Immature natural killer cell (primary cell): ENCODE results near the gene PAGE4. TPM values are rescaled to one million over a fixed set of nuclear protein-coding genes. Genes with fewer than 3 reads are reported as not detected.

ENCODE experiments used
- DNase-seq, 3 donors: peaks; one replicate each; pipeline ENCODE4 v3.0.0; 2022; ENCODE audit warnings: mixed read lengths in 1 of 3
- H3K27ac Mint-ChIP-seq, 6 donors: one replicate each; pipeline ENCODE4 v1.8.0; 2020; ENCODE audit warnings: mixed read lengths in 6 of 6, mild to moderate bottlenecking in 5 of 6, inconsistent platforms in 4 of 6, moderate library complexity in 3 of 6
- H3K27me3 Mint-ChIP-seq, 3 donors: one replicate each; pipeline ENCODE4 v1.8.0; 2020 to 2021; ENCODE audit warnings: low read depth in 3 of 3, mild to moderate bottlenecking in 3 of 3, mixed read lengths in 3 of 3, moderate library complexity in 3 of 3, inconsistent platforms in 1 of 3
- H3K36me3 Mint-ChIP-seq, 3 donors: one replicate each; pipeline ENCODE4 v1.8.0; 2020; ENCODE audit warnings: mixed read lengths in 3 of 3, inconsistent platforms in 2 of 3, mild to moderate bottlenecking in 2 of 3
- H3K4me1 Mint-ChIP-seq, 2 donors: one replicate each; pipeline ENCODE4 v1.8.0; 2020; ENCODE audit warnings: inconsistent platforms in 2 of 2, mild to moderate bottlenecking in 2 of 2, mixed read lengths in 2 of 2, moderate library complexity in 1 of 2
- H3K4me3 Mint-ChIP-seq, 5 donors: one replicate each; pipeline ENCODE4 v1.8.0; 2020; ENCODE audit warnings: mild to moderate bottlenecking in 5 of 5, mixed read lengths in 5 of 5, inconsistent platforms in 3 of 5, moderate library complexity in 3 of 5
- H3K9me3 Mint-ChIP-seq, 6 donors: one replicate each; pipeline ENCODE4 v1.8.0; 2020; ENCODE audit warnings: mild to moderate bottlenecking in 6 of 6, mixed read lengths in 6 of 6, inconsistent platforms in 4 of 6, moderate library complexity in 3 of 6
- polyA plus RNA-seq, 3 donors: library from polyadenylated mRNA; unstranded; fragments of 300-500 nt; fragmentation: Illumina TruSeq; gene quantifications; one replicate each; pipeline ENCODE4 v1.2.3, GENCODE V29; 2021

The PAGE4 gene
- polyA plus RNA-seq = not detected

- Mint-ChIP-seq H3K27me3 (peaks cover 2 to 14% (median 7%) of the 10 kb centered on the region in 3 donors), H3K27ac (no peak within 1 kb of the TSS), H3K36me3 (no peaks in the 10 kb centered on the region), H3K4me1 (no peaks in the 10 kb centered on the region), H3K4me3 (no peak within 1 kb of the TSS), H3K9me3 (no peaks in the 10 kb centered on the region)
- no peak for DNase-seq
These were observed at the start of gene PAGE4 for GRCh38 chrX:49829016-49829415. Gene PAGE4 (plus strand): TSS chrX:49829303. CDS start chrX:49830429, 1,126 bp downstream.

GRCh38 chrX:49784747-49785280 lies 44.3 kb upstream of the PAGE4 start:
- Mint-ChIP-seq H3K27me3 (peaks cover 0 to 11% (median 6%) of the 10 kb centered on the region in 3 donors), H3K36me3 (no peaks in the 10 kb centered on the region), H3K4me3 (no peak overlapping the region)

GRCh38 chrX:49792376-49792775 lies 36.7 kb upstream of the PAGE4 start:
- DNase-seq = no peak
- Mint-ChIP-seq H3K27ac (no peak overlapping the region), H3K36me3 (no peaks in the 10 kb centered on the region), H3K9me3 (no peaks in the 10 kb centered on the region), H3K4me3 (no peak overlapping the region), H3K27me3 (peaks cover 0 to 7% (median 5%) of the 10 kb centered on the region in 3 donors), H3K4me1 (no peaks in the 10 kb centered on the region)

More at GRCh38 chrX:49784747-49785280, 44.3 kb upstream of the PAGE4 start:
- Mint-ChIP-seq H3K4me1 (no peaks in the 10 kb centered on the region), H3K27ac (no peak overlapping the region), H3K9me3 (no peaks in the 10 kb centered on the region)
- DNase-seq = no peak

DNA sequence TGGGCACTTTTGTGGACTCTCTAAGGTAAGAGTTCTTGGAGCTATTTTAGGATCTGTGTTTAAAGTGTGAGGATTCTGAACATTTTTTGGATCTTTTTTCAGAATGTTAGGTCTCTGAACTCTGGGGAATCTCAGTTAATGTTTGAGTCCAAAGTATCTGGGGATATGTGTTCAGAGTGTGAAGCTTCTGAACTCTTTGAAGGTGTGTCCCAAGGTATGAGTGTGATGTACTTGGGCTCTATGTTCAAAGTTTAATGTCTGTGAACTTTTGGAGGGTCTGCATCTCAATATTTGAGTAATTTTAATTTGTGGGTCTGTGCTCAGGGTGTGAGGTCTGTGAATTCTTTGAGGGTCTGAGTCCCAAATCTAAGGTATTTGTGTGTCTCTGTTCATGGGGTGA lies 35.4 kb upstream of the PAGE4 start:
- no peak overlapping the region for H3K4me3 Mint-ChIP-seq
- no peak for DNase-seq
- H3K27ac Mint-ChIP-seq = no peak overlapping the region
- H3K36me3 Mint-ChIP-seq = no peaks in the 10 kb centered on the region
- H3K4me1 Mint-ChIP-seq = no peaks in the 10 kb centered on the region
- H3K9me3 Mint-ChIP-seq = no peaks in the 10 kb centered on the region
- H3K27me3 Mint-ChIP-seq = peaks cover 0 to 16% (median 5%) of the 10 kb centered on the region in 3 donors

- H3K27me3 Mint-ChIP-seq = peaks cover 2 to 27% (median 5%) of the 10 kb centered on the region in 3 donors
These were observed 29.3 kb upstream of the PAGE4 start for GRCh38 chrX:49799828-49800227.

GRCh38 chrX:49809891-49810632 lies 19.0 kb upstream of the PAGE4 start:
- Mint-ChIP-seq H3K36me3 (no peaks in the 10 kb centered on the region), H3K27ac (no peak overlapping the region), H3K9me3 (no peaks in the 10 kb centered on the region), H3K4me1 (no peaks in the 10 kb centered on the region), H3K27me3 (peaks cover 0 to 23% (median 5%) of the 10 kb centered on the region in 3 donors), H3K4me3 (no peak overlapping the region)
- no peak for DNase-seq

More at GRCh38 chrX:49799828-49800227, 29.3 kb upstream of the PAGE4 start:
- no peak overlapping the region for H3K27ac Mint-ChIP-seq
- DNase-seq = no peak
- no peak overlapping the region for H3K4me3 Mint-ChIP-seq
- H3K36me3 Mint-ChIP-seq = no peaks in the 10 kb centered on the region
- no peaks in the 10 kb centered on the region for H3K4me1 Mint-ChIP-seq
- H3K9me3 Mint-ChIP-seq = peaks cover 0 to 3% (median 0%) of the 10 kb centered on the region in 6 donors

GRCh38 chrX:49812177-49812576 lies 16.9 kb upstream of the PAGE4 start:
- Mint-ChIP-seq H3K4me1 (no peaks in the 10 kb centered on the region), H3K9me3 (no peaks in the 10 kb centered on the region), H3K36me3 (no peaks in the 10 kb centered on the region), H3K27ac (no peak overlapping the region), H3K27me3 (peaks cover 0 to 23% (median 0%) of the 10 kb centered on the region in 3 donors), H3K4me3 (no peak overlapping the region)
- DNase-seq = no peak

- peaks cover 0 to 12% (median 1%) of the 10 kb centered on the region in 3 donors for H3K27me3 Mint-ChIP-seq
- DNase-seq = no peak
- no peak overlapping the region for H3K4me3 Mint-ChIP-seq
- H3K4me1 Mint-ChIP-seq = no peaks in the 10 kb centered on the region
- H3K27ac Mint-ChIP-seq = no peak overlapping the region
- no peaks in the 10 kb centered on the region for H3K9me3 Mint-ChIP-seq
- H3K36me3 Mint-ChIP-seq = no peaks in the 10 kb centered on the region
These were observed 12.7 kb upstream of the PAGE4 start for GRCh38 chrX:49816435-49816834.

GRCh38 chrX:49838374-49838773 lies 9.3 kb downstream of the PAGE4 start:
- Mint-ChIP-seq H3K27me3 (peaks cover 0 to 6% (median 3%) of the 10 kb centered on the region in 3 donors), H3K4me3 (no peak overlapping the region), H3K36me3 (no peaks in the 10 kb centered on the region), H3K4me1 (no peaks in the 10 kb centered on the region), H3K27ac (no peak overlapping the region), H3K9me3 (no peaks in the 10 kb centered on the region)
- DNase-seq = no peak

GRCh38 chrX:49840679-49841078 lies 11.6 kb downstream of the PAGE4 start:
- H3K27ac Mint-ChIP-seq = no peak overlapping the region

DNA sequence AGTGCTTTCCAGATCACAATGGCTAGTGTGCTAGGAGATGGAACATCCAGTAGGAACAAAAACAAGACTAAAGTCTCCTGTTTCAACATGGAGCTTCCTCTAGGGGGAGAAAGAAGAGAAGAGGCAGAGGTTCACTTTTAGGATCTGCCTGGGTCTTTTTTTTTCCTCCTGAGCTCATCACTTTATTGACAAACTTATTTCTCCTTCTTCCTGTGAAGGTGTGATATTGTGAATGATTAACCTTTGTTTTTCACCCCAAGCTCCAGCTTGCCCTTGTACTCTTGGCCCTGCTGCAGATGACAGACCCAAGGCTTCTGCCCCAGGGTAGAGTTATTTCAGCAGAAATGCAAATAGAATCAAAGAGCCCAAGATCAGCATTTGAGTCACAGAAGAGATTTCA lies 13.5 kb downstream of the PAGE4 start:
- H3K4me3 Mint-ChIP-seq = no peak overlapping the region
- H3K36me3 Mint-ChIP-seq = no peaks in the 10 kb centered on the region
- DNase-seq = no peak
- no peaks in the 10 kb centered on the region for H3K4me1 Mint-ChIP-seq
- no peak overlapping the region for H3K27ac Mint-ChIP-seq
- no peaks in the 10 kb centered on the region for H3K9me3 Mint-ChIP-seq
- peaks cover 2 to 11% (median 3%) of the 10 kb centered on the region in 3 donors for H3K27me3 Mint-ChIP-seq

More at GRCh38 chrX:49840679-49841078, 11.6 kb downstream of the PAGE4 start:
- peaks cover 0 to 3% (median 3%) of the 10 kb centered on the region in 3 donors for H3K27me3 Mint-ChIP-seq
- H3K9me3 Mint-ChIP-seq = no peaks in the 10 kb centered on the region
- H3K36me3 Mint-ChIP-seq = no peaks in the 10 kb centered on the region
- DNase-seq = no peak
- no peak overlapping the region for H3K4me3 Mint-ChIP-seq
- no peaks in the 10 kb centered on the region for H3K4me1 Mint-ChIP-seq

GRCh38 chrX:49844611-49845010 lies 15.5 kb downstream of the PAGE4 start:
- no peak overlapping the region for H3K27ac Mint-ChIP-seq
- H3K4me1 Mint-ChIP-seq = no peaks in the 10 kb centered on the region
- no peak for DNase-seq
- peaks cover 2 to 22% (median 3%) of the 10 kb centered on the region in 3 donors for H3K27me3 Mint-ChIP-seq
- no peaks in the 10 kb centered on the region for H3K9me3 Mint-ChIP-seq
- H3K36me3 Mint-ChIP-seq = no peaks in the 10 kb centered on the region
- no peak overlapping the region for H3K4me3 Mint-ChIP-seq

GRCh38 chrX:49845701-49846403 lies 16.7 kb downstream of the PAGE4 start:
- Mint-ChIP-seq H3K9me3 (no peaks in the 10 kb centered on the region), H3K4me1 (no peaks in the 10 kb centered on the region), H3K27ac (no peak overlapping the region), H3K4me3 (no peak overlapping the region), H3K36me3 (no peaks in the 10 kb centered on the region), H3K27me3 (peaks cover 0 to 22% (median 2%) of the 10 kb centered on the region in 3 donors)
- no peak for DNase-seq

- H3K27ac Mint-ChIP-seq = no peak overlapping the region
- no peaks in the 10 kb centered on the region for H3K36me3 Mint-ChIP-seq
- no peak overlapping the region for H3K4me3 Mint-ChIP-seq
- H3K27me3 Mint-ChIP-seq = peaks cover 0 to 19% (median 2%) of the 10 kb centered on the region in 3 donors
- H3K9me3 Mint-ChIP-seq = no peaks in the 10 kb centered on the region
- DNase-seq = no peak
- no peaks in the 10 kb centered on the region for H3K4me1 Mint-ChIP-seq
These were observed 17.4 kb downstream of the PAGE4 start for GRCh38 chrX:49846522-49846921.
